Kidney tubule cell (primary cell): ENCODE measurements around the gene TNFRSF19.

Experiments
- DNase-seq: peaks from one replicate; pipeline ENCODE4 v3.0.0-alpha.2; 2018; ENCODE audit warnings: low spot score

Gene TNFRSF19

GRCh38 chr13:23608138-23608537 is 37.9 kb downstream of the TNFRSF19 start:
- DNase-seq, result no peak

- peak; percentile 68 for DNase-seq
These were observed 38.6 kb downstream of the TNFRSF19 start for GRCh38 chr13:23608701-23609413.

GRCh38 chr13:23609414-23609760 is 39.2 kb downstream of the TNFRSF19 start:
- DNase-seq, result peak; percentile 51

GRCh38 chr13:23609874-23610576 is 39.8 kb downstream of the TNFRSF19 start:
- no peak for DNase-seq

- peak; percentile 31 for DNase-seq
These were observed 40.8 kb downstream of the TNFRSF19 start for GRCh38 chr13:23610966-23611491.

GRCh38 chr13:23612182-23612581 is 42.0 kb downstream of the TNFRSF19 start:
- DNase-seq, result no peak

- peak; percentile 53 for DNase-seq
These were observed 42.5 kb downstream of the TNFRSF19 start for GRCh38 chr13:23612731-23613130.

GRCh38 chr13:23613596-23613995 is 43.4 kb downstream of the TNFRSF19 start:
- no peak for DNase-seq

- DNase-seq, result peak; percentile 97
These were observed 45.3 kb downstream of the TNFRSF19 start for GRCh38 chr13:23615395-23616081.

- peak; percentile 50 for DNase-seq
These were observed 46.0 kb downstream of the TNFRSF19 start for GRCh38 chr13:23616228-23616627.

- peak; percentile 66 for DNase-seq
These were observed 47.4 kb downstream of the TNFRSF19 start for GRCh38 chr13:23617551-23618024.

- DNase-seq, result peak; percentile 96
These were observed 48.1 kb downstream of the TNFRSF19 start for GRCh38 chr13:23618341-23618740.

- no peak for DNase-seq
These were observed 49.0 kb downstream of the TNFRSF19 start for GRCh38 chr13:23619068-23619855.

GRCh38 chr13:23620211-23620610 is 50.0 kb downstream of the TNFRSF19 start:
- peak; percentile 17 for DNase-seq

- no peak for DNase-seq
These were observed 50.6 kb downstream of the TNFRSF19 start for GRCh38 chr13:23620613-23621315.

- peak; percentile 100 for DNase-seq
These were observed 51.1 kb downstream of the TNFRSF19 start for GRCh38 chr13:23621316-23621645.

- no peak for DNase-seq
These were observed 52.8 kb downstream of the TNFRSF19 start for GRCh38 chr13:23622985-23623384.

- DNase-seq, result no peak
These were observed 53.2 kb downstream of the TNFRSF19 start for GRCh38 chr13:23623394-23623793.

- DNase-seq, result no peak
These were observed 56.5 kb downstream of the TNFRSF19 start for GRCh38 chr13:23626700-23627099.

GRCh38 chr13:23627410-23627809 is 57.2 kb downstream of the TNFRSF19 start:
- no peak for DNase-seq

- no peak for DNase-seq
These were observed 58.0 kb downstream of the TNFRSF19 start for GRCh38 chr13:23628250-23628649.
